ENCODE results near the gene DNAAF5. TPM values are rescaled to one million over a fixed set of nuclear protein-coding genes. Genes with fewer than 3 reads are reported as not detected.
"Not testable (repeated sequence)": the region's sequence is repeated elsewhere in the genome, so short reads cannot be mapped to it uniquely, and the experiment has no call there.

Gene DNAAF5
- total and polyA plus RNA-seq, 2 donors (not counting 1 experiment from before 2014, with no cell fraction given) = 13.1 to 14.2 TPM

DNA sequence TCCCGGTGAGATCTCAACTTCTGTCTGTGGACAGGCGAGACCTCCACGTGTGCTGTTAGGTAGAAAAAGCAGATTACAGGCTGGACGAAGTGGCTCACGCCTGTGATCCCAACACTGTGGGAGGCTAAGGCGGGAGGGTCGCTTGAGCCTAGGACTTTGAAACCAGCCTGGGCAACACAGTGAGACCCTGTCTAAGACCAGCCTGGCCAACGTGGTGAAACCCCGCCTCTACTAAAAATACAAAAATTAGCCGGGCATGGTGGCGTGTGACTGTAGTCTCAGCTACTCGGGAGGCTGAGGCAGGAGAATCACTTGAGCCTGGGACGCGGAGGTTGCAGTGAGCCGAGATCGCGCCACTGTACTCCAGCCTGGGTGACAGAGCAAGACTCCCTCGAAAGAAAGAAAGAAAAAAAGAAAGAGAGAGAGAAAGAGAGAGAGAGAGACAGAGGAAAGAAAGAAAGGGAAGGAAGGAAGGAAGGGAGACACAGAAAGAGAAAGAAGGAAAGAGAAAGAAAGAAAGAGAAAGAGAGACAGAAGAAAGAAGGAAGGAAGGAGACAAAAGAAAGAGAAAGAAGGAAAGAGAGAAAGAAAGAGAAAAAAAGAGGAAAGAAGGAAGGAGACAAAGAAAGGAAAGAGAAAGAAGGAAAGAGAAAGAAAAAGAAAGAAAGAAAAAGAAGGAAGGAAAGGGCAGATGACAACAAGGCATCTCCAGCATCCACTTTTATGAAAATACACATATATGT is 76.2 kb downstream of the DNAAF5 start:
- Histone ChIP-seq H3K4me3 (replicated peaks in 1 of 4; ENCODE audit: control extremely low read depth in 1 of 4, insufficient read depth in 1 of 4, low read depth in 3 of 4, low read length in 4 of 4) (no peak overlapping the region), H3K9me3 (ENCODE audit: control insufficient read depth, insufficient read depth, low read depth, low read length) (no peaks in the 10 kb centered on the region), H3K4me1 (ENCODE audit: control insufficient read depth, extremely low read depth, insufficient read depth, low read length) (peaks cover 3% of the 10 kb centered on the region), H3K36me3 (ENCODE audit: control insufficient read depth, insufficient read depth, low read length) (no peaks in the 10 kb centered on the region), H2AFZ (ENCODE audit: low read length) (peak overlapping the region; percentile 33), H3K79me2 (ENCODE audit: control insufficient read depth, insufficient read depth, low read length) (no peaks in the 10 kb centered on the region), H3K4me2 (ENCODE audit: extremely low read depth, insufficient read depth, low read length) (peak overlapping the region; percentile 51), H4K20me1 (ENCODE audit: control insufficient read depth, extremely low read depth, insufficient read depth, low read length) (no peaks in the 10 kb centered on the region), H3K27me3 (ENCODE audit: control insufficient read depth, insufficient read depth, low read length) (no peaks in the 10 kb centered on the region), H3K27ac (ENCODE audit: insufficient read depth, low read length) (no peak overlapping the region), H3K9ac (ENCODE audit: insufficient read depth, low read length) (no peak overlapping the region)
- TF ChIP-seq, protein P1, sequence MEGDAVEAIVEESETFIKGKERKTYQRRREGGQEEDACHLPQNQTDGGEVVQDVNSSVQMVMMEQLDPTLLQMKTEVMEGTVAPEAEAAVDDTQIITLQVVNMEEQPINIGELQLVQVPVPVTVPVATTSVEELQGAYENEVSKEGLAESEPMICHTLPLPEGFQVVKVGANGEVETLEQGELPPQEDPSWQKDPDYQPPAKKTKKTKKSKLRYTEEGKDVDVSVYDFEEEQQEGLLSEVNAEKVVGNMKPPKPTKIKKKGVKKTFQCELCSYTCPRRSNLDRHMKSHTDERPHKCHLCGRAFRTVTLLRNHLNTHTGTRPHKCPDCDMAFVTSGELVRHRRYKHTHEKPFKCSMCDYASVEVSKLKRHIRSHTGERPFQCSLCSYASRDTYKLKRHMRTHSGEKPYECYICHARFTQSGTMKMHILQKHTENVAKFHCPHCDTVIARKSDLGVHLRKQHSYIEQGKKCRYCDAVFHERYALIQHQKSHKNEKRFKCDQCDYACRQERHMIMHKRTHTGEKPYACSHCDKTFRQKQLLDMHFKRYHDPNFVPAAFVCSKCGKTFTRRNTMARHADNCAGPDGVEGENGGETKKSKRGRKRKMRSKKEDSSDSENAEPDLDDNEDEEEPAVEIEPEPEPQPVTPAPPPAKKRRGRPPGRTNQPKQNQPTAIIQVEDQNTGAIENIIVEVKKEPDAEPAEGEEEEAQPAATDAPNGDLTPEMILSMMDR (conservative IDR thresholded peaks at IDR 0.05 in 1 of 2, IDR thresholded peaks at IDR 0.05 in 1 of 2; ENCODE audit: low read depth in 1 of 2, low read length in 2 of 2) = no peak
- no peak for TF ChIP-seq EZH2 (IDR thresholded peaks at IDR 0.05; ENCODE audit: low read length, missing control alignments)
- no peak for DNase-seq (ENCODE audit: low read depth in 2 of 2)

DNA sequence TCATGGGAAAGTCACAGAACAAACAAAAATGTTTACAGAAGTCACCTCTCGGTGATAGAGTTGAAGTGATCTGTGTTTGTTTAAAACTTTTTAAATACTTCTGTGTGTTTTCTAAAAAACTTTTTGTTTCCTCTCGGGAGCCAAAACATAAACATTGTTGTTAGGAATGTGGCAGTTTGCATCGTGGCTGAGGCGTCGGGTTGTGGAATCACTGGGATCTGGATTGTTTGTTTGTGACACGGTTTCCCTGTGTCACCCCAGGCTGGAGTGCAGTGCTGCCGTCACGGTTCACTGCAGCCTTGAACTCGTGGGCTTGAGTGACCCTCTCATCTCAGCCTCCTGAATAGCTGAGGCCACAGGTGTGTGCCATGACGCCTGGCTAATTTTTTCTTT is 76.7 kb downstream of the DNAAF5 start:
- no peak for TF ChIP-seq EZH2 (IDR thresholded peaks at IDR 0.05; ENCODE audit: low read length, missing control alignments)
- TF ChIP-seq, protein P1 (conservative IDR thresholded peaks at IDR 0.05 in 1 of 2, IDR thresholded peaks at IDR 0.05 in 1 of 2; ENCODE audit: low read depth in 1 of 2, low read length in 2 of 2) = no peak
- Histone ChIP-seq H3K9me3 (ENCODE audit: control insufficient read depth, insufficient read depth, low read depth, low read length) (no peaks in the 10 kb centered on the region), H2AFZ (ENCODE audit: low read length) (peak overlapping the region; percentile 44), H4K20me1 (ENCODE audit: control insufficient read depth, extremely low read depth, insufficient read depth, low read length) (no peaks in the 10 kb centered on the region), H3K27ac (ENCODE audit: insufficient read depth, low read length) (no peak overlapping the region), H3K79me2 (ENCODE audit: control insufficient read depth, insufficient read depth, low read length) (no peaks in the 10 kb centered on the region), H3K4me3 (replicated peaks in 1 of 4; ENCODE audit: control extremely low read depth in 1 of 4, insufficient read depth in 1 of 4, low read depth in 3 of 4, low read length in 4 of 4) (no peak overlapping the region), H3K27me3 (ENCODE audit: control insufficient read depth, insufficient read depth, low read length) (no peaks in the 10 kb centered on the region), H3K4me2 (ENCODE audit: extremely low read depth, insufficient read depth, low read length) (peak overlapping the region; percentile 51), H3K36me3 (ENCODE audit: control insufficient read depth, insufficient read depth, low read length) (no peaks in the 10 kb centered on the region), H3K4me1 (ENCODE audit: control insufficient read depth, extremely low read depth, insufficient read depth, low read length) (peaks cover 3% of the 10 kb centered on the region), H3K9ac (ENCODE audit: insufficient read depth, low read length) (no peak overlapping the region)
- DNase-seq (ENCODE audit: low read depth in 2 of 2) = no peak

DNA sequence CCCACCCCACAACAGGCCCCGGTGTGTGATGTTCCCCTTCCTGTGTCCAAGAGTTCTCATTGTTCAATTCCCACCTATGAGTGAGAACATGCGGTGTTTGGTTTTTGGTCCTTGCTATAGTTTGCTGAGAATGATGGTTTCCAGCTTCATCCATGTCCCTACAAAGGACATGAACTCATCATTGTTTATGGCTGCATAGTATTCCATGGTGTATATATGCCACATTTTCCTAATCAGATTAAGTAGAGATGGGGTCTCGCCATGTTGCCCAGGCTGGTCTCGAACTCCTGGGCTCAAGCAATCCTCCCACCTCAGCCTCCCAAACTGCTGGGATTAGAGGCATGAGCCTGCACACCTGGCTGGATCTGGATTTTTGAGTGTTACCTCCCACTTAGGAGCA is 77.3 kb downstream of the DNAAF5 start:
- H3K4me2 ChIP-seq (ENCODE audit: extremely low read depth, insufficient read depth, low read length); H2AFZ ChIP-seq (ENCODE audit: low read length); H3K4me3 ChIP-seq (replicated peaks in 1 of 4; ENCODE audit: control extremely low read depth in 1 of 4, insufficient read depth in 1 of 4, low read depth in 3 of 4, low read length in 4 of 4); H3K27me3 ChIP-seq (ENCODE audit: control insufficient read depth, insufficient read depth, low read length); H3K9me3 ChIP-seq (ENCODE audit: control insufficient read depth, insufficient read depth, low read depth, low read length); H3K36me3 ChIP-seq (ENCODE audit: control insufficient read depth, insufficient read depth, low read length); DNase-seq (ENCODE audit: low read depth in 2 of 2); H4K20me1 ChIP-seq (ENCODE audit: control insufficient read depth, extremely low read depth, insufficient read depth, low read length); H3K79me2 ChIP-seq (ENCODE audit: control insufficient read depth, insufficient read depth, low read length); H3K27ac ChIP-seq (ENCODE audit: insufficient read depth, low read length); H3K4me1 ChIP-seq (ENCODE audit: control insufficient read depth, extremely low read depth, insufficient read depth, low read length); H3K9ac ChIP-seq (ENCODE audit: insufficient read depth, low read length): not testable (repeated sequence)

All from fibroblast of lung (primary cell).